IPS-NIHi7 (cell line): Measurements from ENCODE around the gene SPP1.
"Not testable (repeated sequence)": the region's sequence is repeated elsewhere in the genome, so short reads cannot be mapped to it uniquely, and the experiment has no call there.

Experiments
- DNase-seq: peaks from one replicate; pipeline ENCODE4 v3.0.0; 2012; ENCODE audit warnings: mixed read lengths; ENCODE audit errors: extremely low spot score

The SPP1 gene

DNA sequence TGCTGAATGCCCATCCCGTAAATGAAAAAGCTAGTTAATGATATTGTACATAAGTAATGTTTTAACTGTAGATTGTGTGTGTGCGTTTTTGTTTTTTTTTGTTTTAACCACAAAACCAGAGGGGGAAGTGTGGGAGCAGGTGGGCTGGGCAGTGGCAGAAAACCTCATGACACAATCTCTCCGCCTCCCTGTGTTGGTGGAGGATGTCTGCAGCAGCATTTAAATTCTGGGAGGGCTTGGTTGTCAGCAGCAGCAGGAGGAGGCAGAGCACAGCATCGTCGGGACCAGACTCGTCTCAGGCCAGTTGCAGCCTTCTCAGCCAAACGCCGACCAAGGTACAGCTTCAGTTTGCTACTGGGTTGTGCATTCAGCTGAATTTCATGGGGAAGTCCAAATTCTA is at the start of gene SPP1:
Gene SPP1, plus strand, starts transcription at position 249 of the 400 bp plus-strand sequence. CDS start 1,182 bp downstream, outside the sequence.
- peak; percentile 73 for DNase-seq

DNA sequence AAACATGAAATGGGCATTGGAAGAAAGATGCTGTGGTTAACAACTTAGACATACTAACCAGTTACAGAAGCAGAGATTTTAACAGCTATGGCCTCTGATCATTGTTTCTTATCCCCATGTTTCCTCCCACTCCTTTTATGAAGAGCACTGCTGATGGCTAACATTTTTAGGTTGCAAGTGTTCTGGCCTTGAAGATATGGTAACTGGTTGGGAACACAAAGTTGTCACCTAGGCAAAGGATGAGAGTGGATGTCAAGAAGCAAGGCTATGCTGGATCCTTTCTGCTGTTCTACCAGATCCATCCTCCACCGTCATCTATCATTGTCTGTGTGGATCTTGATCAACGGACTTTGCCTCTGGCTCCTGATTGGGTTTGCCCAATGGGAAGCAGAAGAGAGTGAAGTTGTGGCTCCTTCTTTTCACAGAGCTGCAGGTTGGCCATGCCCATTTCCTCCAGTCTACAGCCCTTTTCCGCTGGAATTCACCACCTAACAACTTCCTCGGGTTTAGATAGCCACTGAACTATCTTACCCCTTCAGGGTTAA is 48.9 kb upstream of the SPP1 start:
- DNase-seq, result no peak

DNA sequence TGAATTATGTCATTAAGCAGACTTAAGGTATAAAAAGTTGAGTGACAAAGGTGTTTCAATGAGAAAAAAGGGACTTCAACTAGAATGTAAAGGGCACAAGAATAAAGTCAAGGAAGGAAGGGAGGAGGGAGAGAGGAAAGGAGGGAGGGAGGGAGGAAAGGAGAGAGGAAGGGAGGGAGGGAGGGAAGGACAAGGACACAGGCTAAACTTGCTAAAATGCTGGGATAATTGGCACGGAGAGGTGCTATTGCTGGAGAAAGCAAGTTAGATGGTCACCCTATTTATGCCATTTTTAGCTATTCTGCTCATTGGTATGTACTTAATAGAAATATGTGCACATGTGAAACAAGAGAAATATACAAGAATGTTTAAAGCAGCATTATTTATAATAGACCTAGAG is 44.9 kb upstream of the SPP1 start:
- DNase-seq, result no peak

DNA sequence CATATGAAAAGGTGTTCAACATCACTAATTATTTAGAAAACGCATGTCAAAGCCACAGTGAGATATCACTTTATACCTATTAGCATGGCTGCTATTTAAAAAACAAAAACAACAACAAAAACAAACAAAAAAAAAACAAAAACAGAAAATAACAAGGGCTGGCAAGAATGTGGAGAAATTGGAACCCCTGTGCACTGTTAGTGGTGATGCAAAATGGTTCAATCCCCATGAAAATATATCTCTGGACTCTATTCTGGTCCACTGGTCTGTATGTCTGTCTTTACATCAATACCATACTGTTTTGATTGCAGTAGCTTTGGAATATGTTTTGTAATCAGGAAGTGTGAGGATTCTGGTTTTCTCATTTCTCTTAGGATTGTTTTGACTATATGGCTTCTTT is 43.6 kb upstream of the SPP1 start:
- DNase-seq, result no peak

DNA sequence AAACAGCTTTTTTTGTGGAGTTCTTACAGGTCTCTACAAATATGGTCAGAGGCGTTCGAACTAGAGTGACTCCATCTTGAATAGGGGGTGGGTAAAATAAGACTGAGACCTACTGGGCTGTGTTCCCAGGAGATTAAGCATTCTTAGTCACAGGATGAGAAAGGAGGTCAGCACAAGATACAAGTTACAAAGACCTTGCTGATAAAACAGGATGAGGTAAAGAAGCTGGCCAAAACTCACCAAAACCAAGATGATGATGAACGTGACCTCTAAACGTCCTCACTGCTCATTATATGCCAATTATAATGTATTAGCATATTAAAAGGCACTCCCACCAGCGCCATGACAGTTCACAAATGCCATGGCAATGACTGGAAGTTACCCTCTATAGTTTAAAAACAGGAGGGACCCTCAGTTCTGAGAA is 42.8 kb upstream of the SPP1 start:
- DNase-seq, result no peak

DNA sequence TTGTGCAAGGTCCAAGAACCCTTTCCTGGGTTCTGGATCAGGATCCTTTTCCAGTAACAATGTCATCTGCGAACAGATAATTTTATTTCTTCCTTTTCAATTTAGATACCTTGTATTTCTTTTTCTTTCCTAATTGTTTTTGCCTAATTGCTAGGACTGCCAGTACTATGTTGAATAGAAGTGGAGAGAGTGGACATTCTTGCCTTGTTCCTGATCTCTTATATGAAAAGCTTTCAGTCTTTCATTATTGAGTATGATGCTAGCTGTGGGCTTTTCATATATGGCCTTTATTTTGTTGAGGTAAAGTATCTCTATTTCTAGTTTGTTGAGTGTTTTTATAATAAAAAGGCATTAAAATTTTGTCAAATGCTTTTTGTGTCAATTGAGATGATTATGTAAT is 42.2 kb upstream of the SPP1 start:
- no peak for DNase-seq

DNA sequence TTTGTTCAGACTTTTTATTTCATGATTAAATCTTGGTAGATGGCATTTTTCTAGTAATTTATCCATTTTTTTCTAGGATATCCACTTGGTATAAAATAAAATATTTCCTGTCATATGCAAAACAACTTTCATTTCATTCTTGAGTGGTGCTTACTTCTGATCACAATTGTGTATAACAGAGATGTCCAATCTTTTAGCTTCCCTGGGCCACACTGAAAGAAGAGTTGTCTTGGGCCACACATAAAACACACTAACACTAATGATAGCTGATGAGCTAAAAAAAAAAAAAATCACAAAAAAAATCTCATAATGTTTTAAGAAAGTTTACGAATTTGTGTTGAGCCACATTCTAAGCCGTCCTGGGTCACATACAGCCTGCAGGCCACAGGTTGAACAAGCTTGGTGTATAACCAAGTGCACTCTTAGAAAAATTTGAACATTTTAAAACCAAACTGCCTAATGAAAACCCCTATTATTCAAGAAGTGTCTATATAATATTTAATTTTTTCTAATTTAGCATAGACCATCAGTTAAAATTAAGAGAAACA is 41.3 kb upstream of the SPP1 start:
- no peak for DNase-seq

DNA sequence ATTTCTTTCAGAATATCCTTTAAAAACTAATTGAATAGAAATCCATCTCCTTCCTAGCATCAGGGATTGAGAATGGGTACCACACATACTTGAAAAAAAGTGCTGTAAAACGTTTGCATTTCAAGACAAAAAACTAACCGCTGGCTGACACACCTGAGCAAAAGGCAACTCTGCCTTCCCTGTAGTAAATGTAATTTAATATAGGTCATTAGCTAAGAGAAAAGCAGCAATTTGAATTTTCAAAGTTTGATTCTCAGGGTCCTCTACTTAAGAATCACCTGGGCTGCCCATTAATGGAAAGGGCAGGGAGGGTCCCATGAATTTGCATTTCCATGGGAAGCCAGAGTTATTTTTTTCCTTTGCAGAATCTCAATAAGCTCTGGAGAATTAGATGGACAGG is 40.5 kb upstream of the SPP1 start:
- DNase-seq, result no peak

DNA sequence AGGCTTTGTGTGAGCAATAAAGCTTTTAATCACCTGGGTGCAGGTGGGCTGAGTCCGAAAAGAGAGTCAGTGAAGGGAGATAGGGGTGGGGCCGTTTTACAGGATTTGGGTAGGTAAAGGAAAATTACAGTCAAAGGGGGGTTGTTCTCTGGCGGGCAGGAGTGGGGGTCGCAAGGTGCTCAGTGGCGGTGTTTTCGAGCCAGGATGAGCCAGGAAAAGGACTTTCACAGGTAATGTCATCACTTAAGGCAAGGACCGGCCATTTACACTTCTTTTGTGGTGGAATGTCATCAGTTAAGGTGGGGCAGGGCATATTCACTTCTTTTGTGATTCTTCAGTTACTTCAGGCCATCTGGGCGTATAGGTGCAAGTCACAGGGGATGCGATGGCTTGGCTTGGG is 39.6 kb upstream of the SPP1 start:
- not testable (repeated sequence) for DNase-seq

DNA sequence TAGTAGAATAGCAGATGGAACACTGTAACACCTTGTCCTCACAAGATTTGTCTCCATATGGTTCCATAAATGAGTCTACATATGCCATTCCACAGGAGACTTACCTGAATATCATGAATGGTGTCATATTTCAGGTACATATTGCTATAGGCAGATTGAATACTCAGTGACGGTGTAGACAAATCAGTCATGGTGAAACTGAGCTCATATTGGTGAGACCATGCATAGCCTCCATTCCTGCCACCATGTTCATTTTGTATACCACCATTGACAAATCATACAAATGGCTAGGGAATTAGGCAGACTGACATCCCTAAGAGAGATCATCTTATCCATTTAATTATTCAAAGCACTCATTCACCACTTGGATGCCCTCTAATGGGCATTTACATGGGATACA is 38.0 kb upstream of the SPP1 start:
- DNase-seq, result no peak

DNA sequence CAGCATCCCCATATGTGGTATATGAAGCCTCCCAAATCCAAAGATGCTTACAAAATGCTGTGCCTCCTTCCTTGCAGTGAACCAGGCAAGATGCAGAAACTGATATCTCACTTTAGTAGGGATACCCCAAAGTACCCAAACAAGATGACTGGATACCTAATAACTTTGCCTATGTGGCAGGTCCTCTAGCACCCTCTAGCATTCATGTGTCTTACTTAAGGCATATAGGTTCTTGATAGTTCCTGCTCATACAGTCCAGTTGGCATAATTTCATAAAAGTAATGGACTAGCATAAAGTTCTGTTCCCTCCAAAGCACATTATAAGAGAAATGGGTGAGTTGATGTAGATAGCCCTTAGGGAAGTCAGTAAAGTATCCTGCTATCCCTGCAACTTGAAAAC is 36.8 kb upstream of the SPP1 start:
- DNase-seq, result no peak

DNA sequence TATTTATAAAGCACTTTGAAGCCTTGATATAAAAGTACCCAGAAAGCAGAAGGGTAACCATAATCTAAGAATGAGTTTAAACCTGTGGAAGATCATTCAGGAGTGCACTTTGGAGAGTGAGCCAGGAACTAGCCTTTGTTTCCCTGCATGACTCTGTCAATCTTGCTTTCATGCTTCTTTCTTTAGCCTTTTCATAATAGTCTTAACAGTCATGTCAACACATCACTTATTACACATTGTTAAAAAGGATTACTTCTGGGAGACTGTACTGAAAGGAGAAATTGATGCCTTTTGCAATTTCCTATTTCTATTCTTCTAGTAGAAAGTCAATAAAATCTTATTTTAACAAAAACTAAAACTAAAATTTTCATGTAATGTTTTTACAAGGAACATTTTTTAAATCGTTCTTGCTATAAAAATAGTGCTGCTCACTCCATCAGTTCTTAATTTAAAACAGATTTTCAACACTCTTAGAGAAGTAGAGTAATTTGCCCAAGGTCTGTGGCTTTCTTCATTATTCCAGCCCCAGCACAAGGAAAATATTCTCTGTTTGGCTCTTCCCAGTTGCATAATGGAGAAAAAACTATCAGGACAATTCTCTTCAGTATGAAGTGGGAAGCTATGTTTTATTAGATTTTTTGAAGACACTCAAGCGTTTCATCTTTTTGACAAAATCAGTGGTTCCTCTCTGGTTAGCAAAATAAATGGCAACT is 35.4 kb upstream of the SPP1 start:
- no peak for DNase-seq

DNA sequence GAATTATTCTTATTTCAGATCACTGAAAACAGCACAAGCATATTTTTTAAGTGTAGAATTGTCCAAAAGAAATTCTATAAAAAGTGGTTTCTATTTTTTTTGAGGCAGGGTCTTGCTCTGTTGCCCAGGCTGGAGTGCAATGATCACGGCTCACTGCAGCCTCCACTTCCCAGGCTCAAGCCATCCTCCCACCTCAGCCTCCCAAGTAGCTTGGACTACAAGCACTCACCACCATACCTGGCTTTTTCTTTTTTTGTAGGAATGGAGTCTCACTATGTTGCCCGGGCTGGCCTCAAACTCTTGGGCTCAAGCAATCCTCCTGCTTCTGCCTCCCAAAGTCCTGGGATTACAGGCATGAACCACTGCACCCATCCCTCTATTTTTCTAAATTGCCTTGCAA is 34.7 kb upstream of the SPP1 start:
- not testable (repeated sequence) for DNase-seq

DNA sequence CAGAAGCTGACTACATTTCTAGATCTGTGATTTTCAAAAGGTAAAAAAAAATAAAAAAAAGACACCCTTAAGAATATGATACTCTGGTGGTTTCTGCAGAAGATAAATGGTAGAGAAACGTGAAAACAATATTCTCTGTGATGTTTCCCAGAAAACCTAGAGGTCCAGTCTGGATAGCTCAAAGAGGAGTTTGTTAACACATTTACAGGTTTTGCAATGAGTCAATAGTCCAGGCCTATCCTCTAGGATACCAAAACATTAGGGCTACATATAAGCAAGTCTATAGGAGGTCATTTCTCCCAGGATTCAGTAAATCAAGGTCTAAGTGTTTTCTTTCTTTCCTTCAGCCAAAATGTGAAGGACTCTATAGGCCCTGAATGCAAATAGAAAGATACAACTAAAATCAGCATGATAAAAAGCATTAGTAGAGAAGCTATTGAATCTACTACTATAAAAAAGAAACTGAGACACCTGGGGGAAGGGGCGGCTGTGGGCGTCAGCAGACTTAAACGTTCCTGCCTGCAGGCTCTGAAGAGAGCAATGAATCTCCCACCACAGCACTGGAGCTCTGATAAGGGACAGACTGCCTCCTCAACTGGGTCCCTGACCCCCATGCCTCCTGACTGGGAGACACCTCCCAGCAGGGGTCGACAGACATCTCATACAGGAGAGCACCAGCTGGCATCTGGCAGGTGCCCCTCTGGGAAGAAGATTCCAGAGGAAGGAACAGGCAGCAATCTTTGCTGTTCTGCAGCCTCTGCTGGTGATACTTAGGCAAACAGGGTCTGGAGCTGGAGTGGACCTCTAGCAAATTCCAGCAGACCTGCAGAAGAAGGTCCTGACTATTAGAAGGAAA is 33.7 kb upstream of the SPP1 start:
- DNase-seq, result no peak

DNA sequence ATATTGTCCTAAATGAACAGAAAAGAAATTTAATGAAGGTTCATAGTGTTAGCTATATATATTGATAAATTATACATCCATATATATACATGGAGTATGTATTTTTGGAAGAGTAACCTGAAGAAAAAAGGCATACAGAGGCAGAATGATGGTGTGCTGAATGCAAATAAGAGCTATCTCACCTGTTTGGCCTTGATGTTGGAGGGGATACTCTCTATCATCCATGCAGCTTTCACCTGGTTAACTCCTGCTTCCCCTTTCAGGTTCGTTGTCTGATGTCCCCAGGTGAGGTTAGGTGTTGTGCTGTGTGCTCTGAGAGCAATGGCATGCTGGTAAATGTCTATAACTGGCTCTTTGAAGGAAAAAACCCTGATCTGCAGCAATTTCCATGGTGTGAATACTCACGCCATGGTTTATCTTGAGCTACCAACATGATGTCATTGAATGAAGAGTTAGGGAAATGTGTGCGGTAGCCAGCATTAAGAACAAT is 31.8 kb upstream of the SPP1 start:
- DNase-seq, result no peak

DNA sequence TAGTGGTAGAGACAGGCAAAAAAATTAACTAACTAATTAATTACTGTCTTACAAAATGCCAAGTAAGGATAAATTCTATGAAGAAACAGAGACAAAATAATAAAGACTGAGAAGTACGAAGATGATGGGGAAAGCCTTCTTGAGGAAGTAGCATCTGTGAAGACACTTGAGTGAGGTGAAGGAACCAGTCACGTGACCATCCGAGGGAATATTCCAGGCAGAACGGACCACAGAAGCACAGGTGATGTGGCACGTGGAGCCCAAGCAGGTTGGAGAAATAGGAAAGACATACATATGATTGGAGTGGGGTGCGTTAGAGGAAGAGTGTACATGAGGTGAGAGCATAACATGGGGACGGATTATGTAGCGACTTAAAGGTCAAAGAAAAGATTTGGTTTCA is 30.5 kb upstream of the SPP1 start:
- DNase-seq, result no peak

DNA sequence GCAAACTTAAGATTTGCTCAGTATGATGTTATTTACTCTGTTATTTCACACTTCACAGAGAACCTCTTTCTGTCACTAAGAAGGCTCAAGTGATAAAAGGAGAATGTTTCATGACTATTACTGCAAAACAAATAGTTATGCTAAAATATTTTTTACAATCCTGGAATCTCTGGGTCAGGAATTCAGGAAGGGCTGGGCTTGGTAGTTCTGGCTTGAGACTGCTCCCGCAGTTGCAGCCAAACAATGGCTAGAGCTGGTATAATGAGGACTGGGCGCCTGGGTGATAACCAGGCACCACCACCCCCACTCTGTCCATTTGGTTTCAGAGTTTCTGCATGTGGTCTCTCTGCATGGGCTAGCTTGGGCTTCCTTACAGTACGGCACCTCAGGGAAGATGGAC is 28.7 kb upstream of the SPP1 start:
- no peak for DNase-seq

DNA sequence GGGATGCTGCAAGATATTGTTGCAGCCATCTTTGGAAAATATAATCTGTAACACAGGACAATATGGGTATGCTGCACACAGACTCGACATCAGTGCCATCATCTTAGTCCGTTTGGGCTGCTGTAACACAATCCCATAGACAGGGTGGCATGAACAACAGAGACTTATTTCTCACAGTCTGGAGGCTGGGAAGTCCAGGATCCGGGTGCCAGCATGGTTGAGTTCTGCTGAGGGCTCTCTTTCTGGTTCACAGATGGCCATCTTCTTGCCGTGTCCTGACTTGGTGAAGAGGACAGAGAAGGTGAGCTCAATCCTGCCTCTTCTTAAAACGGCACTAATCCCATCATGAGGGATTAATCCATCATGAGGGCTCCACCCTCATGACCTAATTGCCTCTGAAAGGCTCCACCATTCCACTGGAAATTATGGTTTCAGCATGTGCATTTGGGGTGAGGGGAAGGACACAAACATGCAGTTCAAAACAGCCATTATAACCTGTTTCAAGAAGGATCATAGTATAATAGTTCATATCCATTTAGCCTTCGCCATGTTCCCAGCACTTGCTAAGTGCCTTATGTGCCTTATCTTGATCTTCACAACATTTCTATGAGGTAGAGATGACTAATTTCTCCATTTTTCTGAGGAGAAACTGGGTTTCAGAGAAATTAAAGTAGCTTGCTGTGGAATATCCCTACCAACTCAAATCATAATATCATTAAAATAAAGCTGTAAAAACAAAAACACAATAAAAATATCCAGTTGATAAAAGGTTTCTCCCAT is 27.9 kb upstream of the SPP1 start:
- DNase-seq, result no peak

DNA sequence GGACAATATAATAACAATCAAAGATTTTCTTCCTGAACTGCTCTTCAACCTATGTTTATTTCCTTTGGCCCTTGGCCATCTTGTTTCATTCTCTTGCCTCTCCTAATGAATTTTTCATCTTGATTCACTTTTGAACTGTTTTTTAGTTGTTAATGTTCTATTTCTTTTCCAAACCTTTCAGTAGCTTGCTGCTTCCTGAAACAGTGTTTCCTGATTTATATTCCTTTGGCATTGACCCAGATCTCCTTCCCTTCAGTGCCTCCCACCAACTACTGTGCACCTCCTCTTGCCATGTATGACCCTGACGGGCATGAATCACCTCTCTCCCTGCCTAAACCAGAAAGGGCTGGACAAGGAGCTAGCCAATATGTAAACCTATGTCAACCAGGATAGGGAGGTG is 25.6 kb upstream of the SPP1 start:
- no peak for DNase-seq

DNA sequence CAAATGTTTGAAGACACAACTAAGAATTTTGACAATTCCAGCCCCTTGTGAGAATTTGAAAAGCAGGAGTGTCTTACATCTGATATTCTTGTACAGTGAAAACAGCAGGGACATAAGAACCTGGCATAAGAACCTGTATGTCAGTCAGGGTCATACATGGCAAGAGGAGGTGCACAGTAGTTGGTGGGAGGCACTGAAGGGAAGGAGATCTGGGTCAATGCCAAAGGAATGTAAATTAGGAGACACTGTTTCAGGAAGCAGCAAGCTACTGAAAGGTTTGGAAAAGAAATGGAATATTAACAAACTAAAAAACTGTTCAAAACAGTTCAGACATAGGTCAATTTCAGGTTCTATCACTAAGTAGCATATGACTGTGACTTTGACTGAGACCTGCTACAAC is 25.0 kb upstream of the SPP1 start:
- DNase-seq, result no peak

DNA sequence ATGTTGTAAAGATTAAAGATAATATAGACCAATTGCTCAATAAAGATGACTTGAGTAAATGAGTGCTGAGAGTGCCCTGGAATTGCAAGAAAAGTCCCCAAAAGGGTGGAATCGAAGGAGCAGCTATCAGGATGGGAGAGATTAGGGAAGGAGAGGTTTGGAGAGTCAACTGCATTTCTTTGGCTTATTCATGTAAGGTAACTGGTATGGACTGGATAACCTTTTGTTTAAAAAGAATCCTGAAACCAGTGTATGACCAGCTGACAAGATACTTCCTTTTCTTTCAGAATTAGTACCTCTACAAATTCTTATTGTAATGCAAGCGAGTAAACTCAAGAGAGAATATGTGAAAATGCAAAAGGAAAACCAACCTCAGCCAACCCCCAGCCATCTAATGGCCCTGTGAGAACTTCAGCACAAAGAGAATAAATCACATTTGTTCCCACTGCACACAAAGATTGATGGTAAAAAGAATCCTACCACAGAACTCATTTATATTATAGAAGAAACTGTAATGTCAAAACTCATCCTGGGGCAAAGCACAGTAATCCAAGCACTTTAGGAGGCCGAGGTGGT is 24.5 kb upstream of the SPP1 start:
- no peak for DNase-seq
